ENCODE results near the gene SYNCRIP. TPM values are rescaled to one million over a fixed set of nuclear protein-coding genes. Genes with fewer than 3 reads are reported as not detected.

SYNCRIP gene
- total RNA-seq, 4 donors from 2014 or later, result 74.4 to 88.1 (median 80.7) TPM

DNA sequence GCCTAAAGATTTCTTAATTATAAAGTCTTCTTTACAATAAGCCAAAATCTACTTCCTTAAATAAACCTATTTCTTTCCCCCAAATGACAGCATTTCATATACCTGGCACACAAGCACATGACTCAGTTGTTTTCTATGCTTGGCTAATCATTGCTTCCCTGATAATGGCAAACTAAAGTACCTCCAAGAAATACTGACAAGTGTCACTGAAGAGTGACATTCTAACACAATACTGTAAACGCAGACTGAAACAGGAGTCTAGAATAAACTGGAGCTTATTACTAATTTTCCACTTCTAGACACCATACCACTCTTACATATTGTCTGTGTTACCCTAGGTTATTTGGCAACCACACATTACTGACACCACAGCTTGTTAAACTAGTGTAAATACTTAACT lies 14.3 kb downstream of the SYNCRIP start:
- Histone ChIP-seq H3K27me3 (no peaks in the 10 kb centered on the region), H3K27ac (replicated peaks in 1 of 4) (no peak overlapping the region), H3K4me3 (no peak overlapping the region), H3K36me3 (peaks cover 26 to 85% (median 66%) of the 10 kb centered on the region in 4 donors), H3K9me3 (no peaks in the 10 kb centered on the region), H3K4me1 (peaks cover 21 to 69% (median 49%) of the 10 kb centered on the region in 4 donors)
- TF ChIP-seq POLR2A (IDR thresholded peaks at IDR 0.05; ENCODE audit: low read depth), result no peak
- TF ChIP-seq EP300 (IDR thresholded peaks at IDR 0.05), result no peak
- TF ChIP-seq POLR2AphosphoS5 (IDR thresholded peaks at IDR 0.05), result no peak
- TF ChIP-seq, protein P1, sequence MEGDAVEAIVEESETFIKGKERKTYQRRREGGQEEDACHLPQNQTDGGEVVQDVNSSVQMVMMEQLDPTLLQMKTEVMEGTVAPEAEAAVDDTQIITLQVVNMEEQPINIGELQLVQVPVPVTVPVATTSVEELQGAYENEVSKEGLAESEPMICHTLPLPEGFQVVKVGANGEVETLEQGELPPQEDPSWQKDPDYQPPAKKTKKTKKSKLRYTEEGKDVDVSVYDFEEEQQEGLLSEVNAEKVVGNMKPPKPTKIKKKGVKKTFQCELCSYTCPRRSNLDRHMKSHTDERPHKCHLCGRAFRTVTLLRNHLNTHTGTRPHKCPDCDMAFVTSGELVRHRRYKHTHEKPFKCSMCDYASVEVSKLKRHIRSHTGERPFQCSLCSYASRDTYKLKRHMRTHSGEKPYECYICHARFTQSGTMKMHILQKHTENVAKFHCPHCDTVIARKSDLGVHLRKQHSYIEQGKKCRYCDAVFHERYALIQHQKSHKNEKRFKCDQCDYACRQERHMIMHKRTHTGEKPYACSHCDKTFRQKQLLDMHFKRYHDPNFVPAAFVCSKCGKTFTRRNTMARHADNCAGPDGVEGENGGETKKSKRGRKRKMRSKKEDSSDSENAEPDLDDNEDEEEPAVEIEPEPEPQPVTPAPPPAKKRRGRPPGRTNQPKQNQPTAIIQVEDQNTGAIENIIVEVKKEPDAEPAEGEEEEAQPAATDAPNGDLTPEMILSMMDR (IDR thresholded peaks at IDR 0.05), result no peak
- intact Hi-C loops (cut with DNase I), result no loop called here
- WGBS, result 96% methylated on average over 1 of the region's 1 CpG
- DNase-seq (ENCODE audit: extremely low spot score), result no peak

DNA sequence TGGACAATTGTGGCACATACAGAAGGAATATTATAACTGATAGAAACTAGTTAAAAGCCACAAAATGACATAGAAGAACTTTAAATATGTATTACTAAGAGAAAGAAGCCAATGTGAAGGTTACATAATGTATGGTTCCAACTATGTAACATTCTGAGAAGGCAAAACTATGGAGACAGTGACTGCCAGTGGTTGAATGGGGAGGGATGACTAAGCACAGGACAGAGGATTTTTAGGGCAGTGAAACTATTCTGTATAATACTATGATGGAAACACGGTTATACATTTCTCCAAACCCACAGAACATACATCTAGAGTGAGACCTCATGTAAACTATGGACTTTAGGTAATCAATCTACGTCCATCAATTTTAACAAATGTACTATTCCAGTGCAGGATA lies 22.4 kb downstream of the SYNCRIP start:
- 81% methylated on average over 2 of the region's 2 CpGs for WGBS
- TF ChIP-seq, protein P1 (IDR thresholded peaks at IDR 0.05), result no peak
- Histone ChIP-seq H3K4me1 (peaks cover 0 to 11% (median 8%) of the 10 kb centered on the region in 4 donors), H3K27ac (replicated peaks in 1 of 4) (no peak overlapping the region), H3K36me3 (peaks cover 31 to 94% (median 80%) of the 10 kb centered on the region in 4 donors), H3K27me3 (no peaks in the 10 kb centered on the region), H3K9me3 (no peaks in the 10 kb centered on the region), H3K4me3 (no peak overlapping the region)
- no peak for DNase-seq (ENCODE audit: extremely low spot score)
- intact Hi-C loops (cut with DNase I), result no loop called here

DNA sequence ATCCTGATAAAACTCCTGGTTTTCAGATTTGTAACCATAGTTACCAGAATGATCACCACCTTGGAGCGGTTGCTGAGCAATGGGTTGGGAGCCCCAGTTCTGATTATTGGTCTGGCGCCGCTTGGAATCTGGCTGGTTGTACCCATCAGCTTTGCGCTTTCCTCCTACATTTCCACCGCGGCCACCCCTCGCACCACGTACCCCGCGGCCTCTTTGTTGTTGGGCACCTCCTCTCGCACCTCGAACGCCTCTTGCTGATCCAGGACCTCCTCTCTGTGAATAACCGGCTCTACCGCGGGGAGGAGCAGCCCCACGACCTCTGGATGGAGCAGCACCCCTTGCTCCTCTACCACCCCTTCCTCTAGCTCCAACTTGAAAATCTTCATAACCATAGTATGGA lies 27.9 kb downstream of the SYNCRIP start:
- DNase-seq (ENCODE audit: extremely low spot score), result no peak
- Histone ChIP-seq H3K36me3 (peaks cover 37 to 100% (median 89%) of the 10 kb centered on the region in 4 donors), H3K4me1 (peaks cover 0 to 10% (median 5%) of the 10 kb centered on the region in 4 donors), H3K27ac (replicated peaks in 1 of 4) (no peak overlapping the region), H3K9me3 (no peaks in the 10 kb centered on the region), H3K27me3 (no peaks in the 10 kb centered on the region), H3K4me3 (no peak overlapping the region)
- WGBS, result 96% methylated on average over 17 of the region's 17 CpGs
- intact Hi-C loops (cut with DNase I), result no loop called here
- TF ChIP-seq POLR2AphosphoS5 (IDR thresholded peaks at IDR 0.05), result no peak
- TF ChIP-seq POLR2A (IDR thresholded peaks at IDR 0.05; ENCODE audit: low read depth), result no peak
- TF ChIP-seq EP300 (IDR thresholded peaks at IDR 0.05), result no peak
- TF ChIP-seq, protein P1 (IDR thresholded peaks at IDR 0.05), result no peak

DNA sequence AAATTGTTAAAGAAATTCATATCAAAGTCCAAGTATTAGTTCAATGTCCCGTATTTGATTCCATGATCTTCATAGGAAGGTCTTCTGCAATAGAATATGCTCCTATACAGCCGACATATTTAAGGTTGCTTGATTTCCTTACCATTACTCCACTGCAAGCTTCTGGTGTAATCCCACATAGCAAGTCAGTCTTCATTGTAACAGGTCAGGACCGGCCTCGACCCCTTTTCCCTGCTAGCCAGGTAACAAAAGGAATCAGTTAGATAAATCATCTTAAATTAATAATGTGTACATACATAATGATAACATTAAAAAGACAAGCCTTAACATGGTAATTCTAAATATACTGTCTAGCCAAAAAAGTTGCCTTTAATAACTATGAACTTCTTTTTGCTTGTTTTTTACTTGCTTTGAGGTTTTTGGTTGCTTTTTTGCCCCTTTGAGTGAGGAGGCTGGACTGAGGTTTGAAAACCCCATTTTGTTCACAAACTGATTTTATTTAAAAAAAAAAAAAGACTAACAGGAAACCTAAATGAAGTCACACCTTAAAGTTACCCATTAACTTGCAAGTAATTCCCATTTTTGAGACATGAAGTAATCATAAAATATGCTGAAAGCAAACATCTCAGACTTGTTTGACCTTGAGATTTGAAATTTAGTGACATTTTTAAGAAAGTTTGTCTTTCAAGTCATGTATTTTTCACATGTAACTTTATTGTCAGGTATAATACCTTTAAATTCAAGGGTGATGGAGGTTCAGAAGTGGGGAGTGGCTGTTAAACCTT lies 29.8 kb downstream of the SYNCRIP start:
- no peak overlapping the region for H3K27ac ChIP-seq (replicated peaks in 1 of 4)
- peaks cover 26 to 97% (median 76%) of the 10 kb centered on the region in 4 donors for H3K36me3 ChIP-seq
- 91% methylated on average over 4 of the region's 4 CpGs for WGBS
- no peak for DNase-seq (ENCODE audit: extremely low spot score)
- no peaks in the 10 kb centered on the region for H3K9me3 ChIP-seq
- H3K27me3 ChIP-seq, result no peaks in the 10 kb centered on the region
- TF ChIP-seq POLR2A (IDR thresholded peaks at IDR 0.05; ENCODE audit: low read depth) (no peak), POLR2AphosphoS5 (IDR thresholded peaks at IDR 0.05) (no peak), EP300 (IDR thresholded peaks at IDR 0.05) (no peak)
- TF ChIP-seq, protein P1 (IDR thresholded peaks at IDR 0.05), result no peak
- no peak overlapping the region for H3K4me3 ChIP-seq
- H3K4me1 ChIP-seq, result peaks cover 0 to 10% (median 5%) of the 10 kb centered on the region in 4 donors
- intact Hi-C loops (cut with DNase I), result no loop called here
